Breast epithelium (tissue), 4 donors: ENCODE data around the gene TMEM217. TPM values are rescaled to one million over a fixed set of nuclear protein-coding genes. Genes with fewer than 3 reads are reported as not detected.
A peak's percentile ranks its signal among the peaks of the same experiment; 100 is the strongest.

Experiments
- DNase-seq, 2 donors: peaks; one replicate each; pipeline ENCODE4 v3.0.0-alpha.2; 2019; ENCODE audit warnings: low spot score in 2 of 2
- H3K27ac ChIP-seq, 2 donors: fragments of 200-600 bp; sonication (generic) in 1 of 2; one replicate each; pipeline ENCODE4 v1.5.1; 2016 to 2019; ENCODE audit warnings: mild to moderate bottlenecking in 1 of 2
- H3K27me3 ChIP-seq, 2 donors: fragments of 200-600 bp; sonication (generic) in 1 of 2; one replicate each; pipeline versions ENCODE4 v1.5.1 to v1.6.0; 2017 to 2019; ENCODE audit warnings: control low read depth in 1 of 2, mild to moderate bottlenecking in 1 of 2
- H3K36me3 ChIP-seq: fragments of 200-600 bp; one replicate; pipeline ENCODE4 v1.5.1; 2019
- H3K4me1 ChIP-seq, 2 donors: fragments of 200-600 bp; sonication (generic); one replicate each; pipeline ENCODE4 v1.5.1; 2016 to 2019; ENCODE audit warnings: control low read depth in 1 of 2
- H3K4me3 ChIP-seq, 3 donors: fragments of 200-600 bp; sonication (generic); 1 replicate in 2 of 3; 2 replicates in 1 of 3; pipeline ENCODE4 v1.5.1; 2016 to 2019; ENCODE audit warnings: mild to moderate bottlenecking in 3 of 3, moderate library complexity in 2 of 3
- H3K9me3 ChIP-seq, 2 donors: fragments of 200-600 bp; sonication (generic) in 1 of 2; one replicate each; pipeline ENCODE4 v1.5.1; 2016 to 2019; ENCODE audit warnings: control low read depth in 1 of 2
- CTCF ChIP-seq, 3 donors: fragments of 450-650 bp; IDR thresholded peaks; one replicate each; pipeline ENCODE4 v1.5.1; 2016 to 2017; ENCODE audit warnings: antibody characterized with exemption in 3 of 3, mild to moderate bottlenecking in 3 of 3, moderate library complexity in 3 of 3
- POLR2A ChIP-seq: fragments of 450-650 bp; IDR thresholded peaks from one replicate; pipeline ENCODE4 v1.6.1; 2016; ENCODE audit warnings: antibody characterized with exemption, mild to moderate bottlenecking, moderate library complexity
- POLR2AphosphoS5 ChIP-seq, 3 donors: sonication (generic); formaldehyde crosslinking; IDR thresholded peaks; one replicate each; pipeline ENCODE4 v1.6.1; 2017; ENCODE audit warnings: antibody characterized with exemption in 3 of 3
- intact Hi-C: fragments of 100-400 bp; cut with DNase I; formaldehyde crosslinking; loops from one replicate; pipeline ENCODE4 v1.15.1; 2023; ENCODE audit warnings: low total_unique reads
- total RNA-seq, 3 donors: library from RNA; depleted of rRNA; stranded (reverse); fragments of >200 nt; gene quantifications; one replicate each; pipeline ENCODE4 v1.1.0, GENCODE V29; 2016

TMEM217 gene
- total RNA-seq, 3 donors from 2014 or later = 0.66 to 1.0 TPM; not detected in 1

- no peaks in the 10 kb centered on the region for H3K27me3 ChIP-seq
- intact Hi-C loops = no loop called here
- H3K27ac ChIP-seq = no peak overlapping the region
Measured at GRCh38 chr6:37222992-37223391, 35.0 kb downstream of the TMEM217 start.

GRCh38 chr6:37222125-37222967 is 35.6 kb downstream of the TMEM217 start:
- intact Hi-C loops = no loop called here
- Histone ChIP-seq H3K27ac (peak overlapping the region in 1 of 2 donors; percentile 12), H3K4me3 (peak overlapping the region; percentile 57 to 74 (median 68)), H3K4me1 (no peaks in the 10 kb centered on the region), H3K36me3 (no peaks in the 10 kb centered on the region), H3K27me3 (no peaks in the 10 kb centered on the region), H3K9me3 (no peaks in the 10 kb centered on the region)
- peak; percentile 48 to 64 for DNase-seq
- TF ChIP-seq POLR2A (no peak), CTCF (IDR thresholded peaks at IDR 0.05) (no peak), POLR2AphosphoS5 (IDR thresholded peaks at IDR 0.05) (no peak)

More at GRCh38 chr6:37222992-37223391, 35.0 kb downstream of the TMEM217 start:
- TF ChIP-seq POLR2AphosphoS5 (IDR thresholded peaks at IDR 0.05) = no peak
- no peak for TF ChIP-seq POLR2A
- no peak for TF ChIP-seq CTCF (IDR thresholded peaks at IDR 0.05)
- H3K4me3 ChIP-seq = peak overlapping the region in 2 of 3 donors; percentile 68 to 74
- no peak for DNase-seq
- H3K36me3 ChIP-seq = no peaks in the 10 kb centered on the region
- H3K4me1 ChIP-seq = no peaks in the 10 kb centered on the region
- no peaks in the 10 kb centered on the region for H3K9me3 ChIP-seq

GRCh38 chr6:37221585-37222124 is 36.3 kb downstream of the TMEM217 start:
- no peak overlapping the region for H3K27ac ChIP-seq
- H3K4me3 ChIP-seq = peak overlapping the region; percentile 57 to 74 (median 68)
- no peak for TF ChIP-seq CTCF (IDR thresholded peaks at IDR 0.05)
- no peak for TF ChIP-seq POLR2AphosphoS5 (IDR thresholded peaks at IDR 0.05)
- no peak for TF ChIP-seq POLR2A
- no peaks in the 10 kb centered on the region for H3K4me1 ChIP-seq
- intact Hi-C loops = no loop called here
- no peaks in the 10 kb centered on the region for H3K9me3 ChIP-seq
- DNase-seq = no peak
- no peaks in the 10 kb centered on the region for H3K27me3 ChIP-seq
- no peaks in the 10 kb centered on the region for H3K36me3 ChIP-seq

GRCh38 chr6:37218511-37218910 is 39.4 kb downstream of the TMEM217 start:
- intact Hi-C loops = no loop called here
- TF ChIP-seq POLR2AphosphoS5 (IDR thresholded peaks at IDR 0.05) = no peak
- TF ChIP-seq POLR2A = no peak
- TF ChIP-seq CTCF (IDR thresholded peaks at IDR 0.05) = no peak
- Histone ChIP-seq H3K36me3 (no peaks in the 10 kb centered on the region), H3K9me3 (no peaks in the 10 kb centered on the region), H3K27ac (no peak overlapping the region), H3K27me3 (no peaks in the 10 kb centered on the region), H3K4me3 (no peak overlapping the region), H3K4me1 (no peaks in the 10 kb centered on the region)
- no peak for DNase-seq

GRCh38 chr6:37218061-37218460 is 39.9 kb downstream of the TMEM217 start:
- no peaks in the 10 kb centered on the region for H3K36me3 ChIP-seq
- no peak for TF ChIP-seq POLR2AphosphoS5 (IDR thresholded peaks at IDR 0.05)
- H3K4me1 ChIP-seq = no peaks in the 10 kb centered on the region
- no peak overlapping the region for H3K4me3 ChIP-seq
- no peak overlapping the region for H3K27ac ChIP-seq
- intact Hi-C loops = no loop called here
- no peaks in the 10 kb centered on the region for H3K9me3 ChIP-seq
- DNase-seq = no peak
- H3K27me3 ChIP-seq = no peaks in the 10 kb centered on the region
